Measurements from ENCODE around the gene FSD2. TPM values are rescaled to one million over a fixed set of nuclear protein-coding genes. Genes with fewer than 3 reads are reported as not detected.

The FSD2 gene
- total and polyA plus RNA-seq, 9 of the 15 experiments (the other 6 are each of a cell fraction or from before 2014, with no cell fraction given) = 0.01 to 0.06 TPM; not detected in 7

DNA sequence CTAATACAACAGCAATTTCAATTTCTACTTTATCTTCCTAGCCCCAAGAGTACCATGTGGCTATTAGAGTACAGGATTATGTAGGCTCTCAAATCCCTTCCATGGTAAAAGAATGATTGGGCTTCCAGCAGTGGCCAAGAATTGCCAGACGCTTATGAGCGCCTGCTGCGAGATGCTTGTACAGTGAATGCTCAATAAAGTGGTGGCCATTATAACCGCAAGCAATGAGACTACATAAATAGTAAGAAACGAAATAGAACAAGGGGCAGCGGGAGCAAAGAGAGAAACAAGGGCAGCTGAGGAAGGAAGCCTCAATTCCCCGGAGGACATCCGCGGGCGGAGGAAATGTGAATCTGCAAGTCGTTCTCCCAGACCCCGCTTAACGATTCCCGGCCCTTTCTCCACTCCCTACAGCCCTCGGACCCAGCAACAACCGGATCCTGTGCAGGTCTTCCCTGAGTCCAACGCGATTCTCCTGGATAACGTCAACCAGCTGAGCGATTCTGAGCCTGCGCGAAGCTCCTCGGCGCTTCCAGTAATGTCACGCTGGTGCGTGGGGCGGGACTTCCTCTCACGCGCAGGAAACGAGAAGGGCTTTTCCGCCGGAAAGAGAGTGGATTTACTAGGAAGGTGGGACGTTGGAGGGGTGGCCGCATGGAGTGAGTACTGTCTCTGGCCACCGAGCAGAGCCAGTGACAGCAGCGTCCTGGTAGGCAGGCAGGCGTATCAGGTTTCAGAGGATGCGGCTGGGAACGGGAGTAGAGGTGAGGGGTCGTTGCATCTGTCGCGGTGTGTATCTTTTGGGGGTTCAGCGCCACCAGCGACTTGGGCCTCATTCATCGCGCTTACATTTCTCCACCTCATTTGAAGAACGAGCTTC is 55.7 kb downstream of the FSD2 start (continued):
- TF ChIP-seq, protein P1, sequence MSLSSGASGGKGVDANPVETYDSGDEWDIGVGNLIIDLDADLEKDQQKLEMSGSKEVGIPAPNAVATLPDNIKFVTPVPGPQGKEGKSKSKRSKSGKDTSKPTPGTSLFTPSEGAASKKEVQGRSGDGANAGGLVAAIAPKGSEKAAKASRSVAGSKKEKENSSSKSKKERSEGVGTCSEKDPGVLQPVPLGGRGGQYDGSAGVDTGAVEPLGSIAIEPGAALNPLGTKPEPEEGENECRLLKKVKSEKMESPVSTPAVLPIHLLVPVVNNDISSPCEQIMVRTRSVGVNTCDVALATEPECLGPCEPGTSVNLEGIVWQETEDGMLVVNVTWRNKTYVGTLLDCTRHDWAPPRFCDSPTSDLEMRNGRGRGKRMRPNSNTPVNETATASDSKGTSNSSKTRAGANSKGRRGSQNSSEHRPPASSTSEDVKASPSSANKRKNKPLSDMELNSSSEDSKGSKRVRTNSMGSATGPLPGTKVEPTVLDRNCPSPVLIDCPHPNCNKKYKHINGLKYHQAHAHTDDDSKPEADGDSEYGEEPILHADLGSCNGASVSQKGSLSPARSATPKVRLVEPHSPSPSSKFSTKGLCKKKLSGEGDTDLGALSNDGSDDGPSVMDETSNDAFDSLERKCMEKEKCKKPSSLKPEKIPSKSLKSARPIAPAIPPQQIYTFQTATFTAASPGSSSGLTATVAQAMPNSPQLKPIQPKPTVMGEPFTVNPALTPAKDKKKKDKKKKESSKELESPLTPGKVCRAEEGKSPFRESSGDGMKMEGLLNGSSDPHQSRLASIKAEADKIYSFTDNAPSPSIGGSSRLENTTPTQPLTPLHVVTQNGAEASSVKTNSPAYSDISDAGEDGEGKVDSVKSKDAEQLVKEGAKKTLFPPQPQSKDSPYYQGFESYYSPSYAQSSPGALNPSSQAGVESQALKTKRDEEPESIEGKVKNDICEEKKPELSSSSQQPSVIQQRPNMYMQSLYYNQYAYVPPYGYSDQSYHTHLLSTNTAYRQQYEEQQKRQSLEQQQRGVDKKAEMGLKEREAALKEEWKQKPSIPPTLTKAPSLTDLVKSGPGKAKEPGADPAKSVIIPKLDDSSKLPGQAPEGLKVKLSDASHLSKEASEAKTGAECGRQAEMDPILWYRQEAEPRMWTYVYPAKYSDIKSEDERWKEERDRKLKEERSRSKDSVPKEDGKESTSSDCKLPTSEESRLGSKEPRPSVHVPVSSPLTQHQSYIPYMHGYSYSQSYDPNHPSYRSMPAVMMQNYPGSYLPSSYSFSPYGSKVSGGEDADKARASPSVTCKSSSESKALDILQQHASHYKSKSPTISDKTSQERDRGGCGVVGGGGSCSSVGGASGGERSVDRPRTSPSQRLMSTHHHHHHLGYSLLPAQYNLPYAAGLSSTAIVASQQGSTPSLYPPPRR (CRISPR knock-in tag; IDR thresholded peaks at IDR 0.05; ENCODE audit: borderline replicate concordance) = 0 out of 2 replicates have a peak, but pooled peaks have one; percentile 60
- TF ChIP-seq CHD1 (IDR thresholded peaks at IDR 0.05; ENCODE audit: low read length) = peak; percentile 82
- TF ChIP-seq, protein P2, sequence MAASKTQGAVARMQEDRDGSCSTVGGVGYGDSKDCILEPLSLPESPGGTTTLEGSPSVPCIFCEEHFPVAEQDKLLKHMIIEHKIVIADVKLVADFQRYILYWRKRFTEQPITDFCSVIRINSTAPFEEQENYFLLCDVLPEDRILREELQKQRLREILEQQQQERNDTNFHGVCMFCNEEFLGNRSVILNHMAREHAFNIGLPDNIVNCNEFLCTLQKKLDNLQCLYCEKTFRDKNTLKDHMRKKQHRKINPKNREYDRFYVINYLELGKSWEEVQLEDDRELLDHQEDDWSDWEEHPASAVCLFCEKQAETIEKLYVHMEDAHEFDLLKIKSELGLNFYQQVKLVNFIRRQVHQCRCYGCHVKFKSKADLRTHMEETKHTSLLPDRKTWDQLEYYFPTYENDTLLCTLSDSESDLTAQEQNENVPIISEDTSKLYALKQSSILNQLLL (CRISPR knock-in tag; IDR thresholded peaks at IDR 0.05; ENCODE audit: borderline replicate concordance) = no peak
- TF ChIP-seq, protein P3, sequence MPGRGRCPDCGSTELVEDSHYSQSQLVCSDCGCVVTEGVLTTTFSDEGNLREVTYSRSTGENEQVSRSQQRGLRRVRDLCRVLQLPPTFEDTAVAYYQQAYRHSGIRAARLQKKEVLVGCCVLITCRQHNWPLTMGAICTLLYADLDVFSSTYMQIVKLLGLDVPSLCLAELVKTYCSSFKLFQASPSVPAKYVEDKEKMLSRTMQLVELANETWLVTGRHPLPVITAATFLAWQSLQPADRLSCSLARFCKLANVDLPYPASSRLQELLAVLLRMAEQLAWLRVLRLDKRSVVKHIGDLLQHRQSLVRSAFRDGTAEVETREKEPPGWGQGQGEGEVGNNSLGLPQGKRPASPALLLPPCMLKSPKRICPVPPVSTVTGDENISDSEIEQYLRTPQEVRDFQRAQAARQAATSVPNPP (IDR thresholded peaks at IDR 0.05; ENCODE audit: borderline replicate concordance, insufficient read depth, insufficient read length) = no peak
- no peak for TF ChIP-seq LEF1 (IDR thresholded peaks at IDR 0.05)
- TF ChIP-seq HDAC8 (tag; IDR thresholded peaks at IDR 0.05) = no peak
- TF ChIP-seq CREB1 (IDR thresholded peaks at IDR 0.05) = peak; percentile 60
- TF ChIP-seq CREB1 (CRISPR knock-in tag; IDR thresholded peaks at IDR 0.05) = peak; percentile 75; the same call in 1 of the 2 replicates
- no peak for TF ChIP-seq EZH2 (IDR thresholded peaks at IDR 0.05; ENCODE audit: borderline replicate concordance, low read depth, low read length)
- TF ChIP-seq TAF1 (IDR thresholded peaks at IDR 0.05; ENCODE audit: control insufficient read depth, extremely low read depth, insufficient read depth, low read length, severe bottlenecking) = peak; percentile 93
- no peak for TF ChIP-seq MYNN (IDR thresholded peaks at IDR 0.05)
- no peak for TF ChIP-seq MYNN (CRISPR knock-in tag; IDR thresholded peaks at IDR 0.05)
- peak; percentile 22; the same call in 1 of the 2 replicates for TF ChIP-seq NFRKB (IDR thresholded peaks at IDR 0.05; ENCODE audit: low read depth)
- TF ChIP-seq, protein P4, sequence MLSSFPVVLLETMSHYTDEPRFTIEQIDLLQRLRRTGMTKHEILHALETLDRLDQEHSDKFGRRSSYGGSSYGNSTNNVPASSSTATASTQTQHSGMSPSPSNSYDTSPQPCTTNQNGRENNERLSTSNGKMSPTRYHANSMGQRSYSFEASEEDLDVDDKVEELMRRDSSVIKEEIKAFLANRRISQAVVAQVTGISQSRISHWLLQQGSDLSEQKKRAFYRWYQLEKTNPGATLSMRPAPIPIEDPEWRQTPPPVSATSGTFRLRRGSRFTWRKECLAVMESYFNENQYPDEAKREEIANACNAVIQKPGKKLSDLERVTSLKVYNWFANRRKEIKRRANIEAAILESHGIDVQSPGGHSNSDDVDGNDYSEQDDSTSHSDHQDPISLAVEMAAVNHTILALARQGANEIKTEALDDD (IDR thresholded peaks at IDR 0.05) = no peak
- TF ChIP-seq ZZZ3 (IDR thresholded peaks at IDR 0.05) = no peak
- no peak for TF ChIP-seq SRSF9 (IDR thresholded peaks at IDR 0.05; ENCODE audit: borderline replicate concordance, low read depth, low read length)
- TF ChIP-seq, protein P5, sequence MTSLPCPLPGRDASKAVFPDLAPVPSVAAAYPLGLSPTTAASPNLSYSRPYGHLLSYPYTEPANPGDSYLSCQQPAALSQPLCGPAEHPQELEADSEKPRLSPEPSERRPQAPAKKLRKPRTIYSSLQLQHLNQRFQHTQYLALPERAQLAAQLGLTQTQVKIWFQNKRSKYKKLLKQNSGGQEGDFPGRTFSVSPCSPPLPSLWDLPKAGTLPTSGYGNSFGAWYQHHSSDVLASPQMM (CRISPR knock-in tag; IDR thresholded peaks at IDR 0.05) = no peak
- no peak for TF ChIP-seq GATAD2B (IDR thresholded peaks at IDR 0.05; ENCODE audit: borderline replicate concordance)
- peak; percentile 34; the same call in 1 of the 2 replicates for TF ChIP-seq FOXK1 (CRISPR knock-in tag; IDR thresholded peaks at IDR 0.05; ENCODE audit: borderline replicate concordance)
